IPS-18c (cell line): ENCODE results near the gene ANAPC15.

Source experiments
- H3K4me3 ChIP-seq: 2 replicates; pipeline ENCODE4 v1.7.0; 2013; ENCODE audit warnings: low read depth, mild to moderate bottlenecking, low read length, moderate library complexity; ENCODE audit not compliant: insufficient read depth
- H3K9me3 ChIP-seq: one replicate; pipeline ENCODE4 v1.6.1; 2013; ENCODE audit warnings: mild to moderate bottlenecking, low read length, moderate library complexity; ENCODE audit not compliant: control insufficient read depth, insufficient read depth

ANAPC15 gene

GRCh38 chr11:72078477-72078876 lies 34.0 kb downstream of the ANAPC15 start:
- H3K9me3 ChIP-seq = no peaks in the 10 kb centered on the region
- no peak overlapping the region for H3K4me3 ChIP-seq

DNA sequence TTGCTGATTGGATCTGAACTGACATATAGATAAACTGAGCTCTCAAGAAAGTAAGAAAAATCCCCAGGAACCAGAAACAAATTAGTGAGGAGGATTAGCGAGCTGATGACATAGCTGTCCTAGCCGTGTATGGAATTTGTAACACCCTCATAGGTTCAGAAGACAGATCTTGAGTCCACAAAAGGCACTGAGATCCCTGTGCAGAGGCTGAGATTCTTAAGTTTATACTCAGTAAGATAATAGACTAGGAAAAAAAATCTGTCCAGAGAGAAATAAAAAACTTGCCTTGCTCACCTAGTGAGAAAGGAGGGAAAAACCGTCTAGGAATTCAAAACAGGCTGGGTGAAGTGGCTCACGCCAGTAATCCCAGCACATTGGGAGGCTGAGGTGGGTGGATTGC lies 36.7 kb downstream of the ANAPC15 start:
- Histone ChIP-seq H3K4me3 (no peak overlapping the region), H3K9me3 (no peaks in the 10 kb centered on the region)

DNA sequence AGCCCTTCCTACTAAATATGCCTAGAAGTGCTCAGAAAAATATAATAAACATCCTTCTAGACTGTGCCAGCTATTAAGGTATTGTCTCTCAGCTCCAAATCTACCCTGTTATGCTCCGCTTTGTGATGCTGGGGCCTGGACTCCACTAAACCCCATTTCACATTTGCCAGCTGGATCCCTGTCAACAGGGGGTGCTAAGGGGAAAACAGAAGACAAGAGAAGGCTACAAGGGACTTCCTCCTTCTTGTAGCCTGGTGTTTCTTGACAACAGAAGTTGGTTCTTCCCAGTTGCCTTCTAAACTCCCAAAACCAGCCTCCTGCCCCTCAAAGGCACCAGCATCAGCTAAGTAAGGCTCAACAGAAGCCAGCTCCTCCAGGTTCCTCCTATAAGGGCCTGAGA lies 37.4 kb downstream of the ANAPC15 start:
- H3K4me3 ChIP-seq = no peak overlapping the region; the same call in 1 of the 2 replicates
- H3K9me3 ChIP-seq = no peaks in the 10 kb centered on the region

GRCh38 chr11:72072348-72072747 lies 40.1 kb downstream of the ANAPC15 start:
- no peak overlapping the region for H3K4me3 ChIP-seq
- H3K9me3 ChIP-seq = no peaks in the 10 kb centered on the region

DNA sequence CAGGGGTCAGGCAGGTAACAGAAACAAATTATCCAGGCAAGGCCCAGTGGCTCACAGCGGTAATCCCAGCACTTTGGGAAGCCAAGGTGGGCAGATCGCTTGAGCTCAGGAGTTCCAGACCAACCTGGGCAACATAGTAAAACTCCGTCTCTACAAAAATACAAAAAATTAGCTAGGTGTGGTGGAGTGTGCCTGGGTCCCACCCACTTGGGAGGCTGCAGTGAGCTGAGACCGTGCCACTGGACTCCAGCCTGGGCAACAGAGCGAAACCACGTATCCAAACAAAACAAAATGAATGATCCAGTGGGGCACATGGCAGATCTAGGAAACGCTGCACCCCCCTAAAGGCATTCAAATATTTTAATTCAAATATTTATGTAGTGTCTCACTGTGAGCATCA lies 42.0 kb downstream of the ANAPC15 start:
- no peaks in the 10 kb centered on the region for H3K9me3 ChIP-seq
- no peak overlapping the region for H3K4me3 ChIP-seq

DNA sequence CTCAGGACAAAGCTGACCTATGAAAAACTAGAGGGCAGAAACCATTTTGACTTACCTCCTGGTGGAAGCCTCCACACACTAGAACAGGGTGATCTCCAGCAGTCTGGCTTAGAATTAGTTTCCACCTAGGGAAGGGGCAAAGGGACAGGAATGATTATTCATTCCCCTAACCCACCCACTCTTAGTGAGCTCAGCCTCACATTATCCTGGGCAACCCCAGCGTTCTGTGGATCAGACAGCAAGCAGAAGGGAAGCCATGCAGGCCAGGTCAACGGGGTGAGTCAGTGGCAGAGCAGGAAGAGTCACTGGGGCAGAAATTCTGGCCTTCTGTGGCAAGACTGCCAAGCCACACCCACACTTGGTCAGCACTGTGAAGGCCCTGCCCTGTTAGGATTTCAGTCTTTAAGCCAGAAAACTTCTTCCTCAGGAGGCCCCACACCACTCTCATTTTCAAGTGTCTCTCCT lies 42.7 kb downstream of the ANAPC15 start:
- H3K4me3 ChIP-seq = no peak overlapping the region

DNA sequence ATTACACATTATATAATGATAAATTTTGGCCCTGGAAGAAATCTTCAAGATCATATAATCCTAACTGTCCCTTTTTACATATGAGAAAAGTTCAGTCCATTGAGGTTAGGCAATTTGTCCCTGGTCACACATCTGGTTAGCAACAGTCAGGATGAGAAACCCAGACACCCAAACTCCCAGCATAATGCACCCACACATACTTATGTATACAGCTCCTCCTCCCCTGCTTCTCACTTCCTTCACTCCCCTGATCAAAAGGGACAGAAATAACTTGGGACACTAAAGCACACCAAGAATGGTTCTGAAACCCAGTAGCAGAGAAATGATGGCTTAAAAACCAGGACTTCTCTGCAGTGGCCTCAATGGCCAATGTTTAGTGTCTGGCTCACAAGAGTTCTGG lies 43.3 kb downstream of the ANAPC15 start:
- Histone ChIP-seq H3K9me3 (no peaks in the 10 kb centered on the region), H3K4me3 (no peak overlapping the region)

More for the DNA sequence above, 42.7 kb downstream of the ANAPC15 start:
- H3K9me3 ChIP-seq = no peaks in the 10 kb centered on the region

DNA sequence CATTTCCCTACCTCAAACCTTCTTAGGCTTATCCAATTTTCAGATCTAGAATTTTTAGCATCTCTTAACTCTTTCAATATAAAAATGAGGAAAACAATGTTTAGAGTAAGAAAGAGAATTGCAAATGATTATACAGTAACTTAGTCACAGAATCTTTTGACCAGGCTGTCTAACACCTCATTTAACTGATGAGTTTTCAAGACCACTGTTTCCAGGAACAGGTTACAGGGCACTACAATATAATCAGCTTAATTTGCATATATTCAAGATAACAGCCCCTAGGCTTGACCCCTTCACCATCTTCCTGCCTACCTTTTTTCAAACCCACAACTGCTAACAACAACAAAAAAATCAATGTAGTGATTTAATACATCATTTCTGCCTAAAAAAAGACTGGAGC lies 44.8 kb downstream of the ANAPC15 start:
- Histone ChIP-seq H3K9me3 (no peaks in the 10 kb centered on the region), H3K4me3 (no peak overlapping the region)

DNA sequence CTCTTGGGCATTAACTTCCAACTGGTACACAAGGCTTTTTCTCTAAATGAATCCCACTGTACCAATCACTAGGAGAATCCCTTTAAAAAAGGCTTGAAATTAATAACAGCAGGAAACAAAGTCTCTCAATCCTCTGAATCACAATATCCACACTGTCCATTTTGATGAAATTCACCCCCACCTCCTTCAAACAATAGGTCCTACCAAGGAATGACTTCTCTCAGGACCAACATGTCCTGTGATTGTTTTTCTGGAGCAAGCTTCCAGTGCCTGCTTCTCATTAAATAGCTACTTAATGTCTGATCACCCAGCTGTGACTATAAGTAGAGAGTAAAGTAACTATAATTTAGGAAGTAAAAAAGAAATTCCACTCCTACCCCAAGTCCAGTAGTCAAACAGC lies 45.2 kb downstream of the ANAPC15 start:
- H3K4me3 ChIP-seq = no peak overlapping the region
- no peaks in the 10 kb centered on the region for H3K9me3 ChIP-seq

- H3K4me3 ChIP-seq = no peak overlapping the region
- H3K9me3 ChIP-seq = no peaks in the 10 kb centered on the region
Observed at GRCh38 chr11:72066855-72067254, 45.6 kb downstream of the ANAPC15 start.

DNA sequence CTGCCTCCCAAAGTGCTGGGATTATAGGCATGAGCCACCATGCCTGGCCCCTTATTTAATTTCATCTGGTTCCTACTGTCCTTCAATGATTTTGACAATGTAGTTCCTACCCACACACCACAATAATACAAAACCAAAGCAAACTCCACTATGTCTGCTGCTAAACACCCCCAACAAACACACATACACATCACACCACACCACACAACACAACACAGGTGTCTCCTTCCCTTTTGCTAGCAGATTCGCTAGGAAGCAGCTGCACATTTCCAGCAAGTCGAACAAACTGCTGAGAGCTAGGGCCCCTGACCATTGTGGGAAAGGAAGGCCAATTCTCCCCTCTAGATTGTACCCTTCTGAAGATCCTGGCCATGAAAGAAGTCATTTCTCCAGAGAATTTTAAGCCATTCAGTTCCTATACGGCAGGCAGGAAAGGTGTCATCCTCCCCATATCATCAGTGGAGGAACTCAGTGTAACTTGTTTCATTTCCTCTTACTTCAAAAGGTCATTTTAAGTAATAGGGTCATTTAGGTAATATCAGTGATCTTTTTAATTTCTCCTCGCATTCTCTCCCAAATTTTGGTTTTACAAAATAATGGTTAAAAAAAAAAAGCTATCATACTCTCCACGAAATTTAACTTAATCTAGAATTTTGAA lies 50.6 kb downstream of the ANAPC15 start:
- no peaks in the 10 kb centered on the region for H3K9me3 ChIP-seq
- no peak overlapping the region for H3K4me3 ChIP-seq
